H1 (cell line): ENCODE results near the gene ZBTB44. TPM values are rescaled to one million over a fixed set of nuclear protein-coding genes. Genes with fewer than 3 reads are reported as not detected.

ENCODE experiments used
- CTCF ChIA-PET: fragments of 300-600 bp; sonication (Branson Sonifier 250); formaldehyde crosslinking; loops from one replicate; lab custom pipeline; 2021; ENCODE audit not compliant: partially characterized antibody; lab: Charles Lee
- POLR2A ChIA-PET: fragments of 300-600 bp; sonication (Branson Sonifier 250); formaldehyde crosslinking; loops from one replicate; lab custom pipeline; 2021; ENCODE audit warnings: inconsistent platforms; ENCODE audit not compliant: partially characterized antibody; lab: Charles Lee
- DNase-seq, 2 experiments: peaks; one replicate each; pipeline versions ENCODE4 v3.0.0 to v3.0.0-alpha.2; 2010 to 2022; ENCODE audit warnings: low spot score in 2 of 2, low read depth in 1 of 2, mixed read lengths in 1 of 2
- FAIRE-seq: peaks from 2 replicates; lab custom pipeline; 2011; peaks lifted over from hg19 to GRCh38; lab: Jason Lieb, UNC
- H2AFZ ChIP-seq: 2 replicates; pipeline ENCODE4 v1.8.1; 2012; ENCODE audit warnings: low read length, inconsistent platforms
- H2AK5ac ChIP-seq: 2 replicates; pipeline ENCODE4 v1.6.1; 2013; ENCODE audit warnings: low read depth, low read length
- H2BK120ac ChIP-seq: replicated peaks from 2 replicates; pipeline ENCODE3; 2013; ENCODE audit warnings: low read depth, low read length, inconsistent platforms
- H2BK12ac ChIP-seq: 2 replicates; pipeline ENCODE4 v1.6.1; 2013; ENCODE audit warnings: low read depth, low read length
- H2BK15ac ChIP-seq: 2 replicates; pipeline ENCODE4 v1.6.1; 2013; ENCODE audit warnings: low read length
- H2BK20ac ChIP-seq: 2 replicates; pipeline ENCODE4 v1.6.1; 2013; ENCODE audit warnings: low read length
- H2BK5ac ChIP-seq: 2 replicates; pipeline ENCODE4 v1.6.1; 2013; ENCODE audit warnings: low read depth, low read length
- H3K14ac ChIP-seq: 2 replicates; pipeline ENCODE4 v1.6.1; 2013; ENCODE audit warnings: inconsistent platforms; ENCODE audit not compliant: insufficient read length
- H3K18ac ChIP-seq: 2 replicates; pipeline ENCODE4 v1.6.1; 2013; ENCODE audit warnings: low read length; ENCODE audit errors: extremely low read depth
- H3K23ac ChIP-seq: 2 replicates; pipeline ENCODE4 v1.6.1; 2013; ENCODE audit warnings: inconsistent platforms; ENCODE audit not compliant: insufficient read length
- H3K23me2 ChIP-seq: 2 replicates; pipeline ENCODE4 v1.6.1; 2013; ENCODE audit warnings: low read depth, low read length
- H3K27ac ChIP-seq: 2 replicates; pipeline ENCODE4 v1.6.1; 2011; ENCODE audit warnings: low read depth, low read length, inconsistent platforms
- H3K27me3 ChIP-seq, 4 experiments: replicated peaks in 1 of 4; 1 replicate in 1 of 4; 2 replicates in 3 of 4; pipeline versions ENCODE4 v1.6.1 to v1.8.1; 2011 to 2013; ENCODE audit warnings: low read length in 3 of 4, mild to moderate bottlenecking in 3 of 4, inconsistent platforms in 2 of 4, mixed read lengths in 2 of 4, moderate library complexity in 1 of 4; ENCODE audit not compliant: control insufficient read depth in 3 of 4, insufficient read depth in 3 of 4; ENCODE audit errors: extremely low read depth in 1 of 4
- H3K36me3 ChIP-seq, 4 experiments: 2 replicates each; pipeline versions ENCODE4 v1.6.1 to v1.8.1; 2011 to 2013; ENCODE audit warnings: mild to moderate bottlenecking in 4 of 4, low read length in 3 of 4, moderate library complexity in 2 of 4, control low read depth in 1 of 4, inconsistent platforms in 1 of 4; ENCODE audit not compliant: insufficient read depth in 4 of 4, control insufficient read depth in 2 of 4
- H3K4ac ChIP-seq: replicated peaks from 2 replicates; pipeline ENCODE3; 2013; ENCODE audit warnings: low read length, low read depth, mixed read lengths, inconsistent platforms; ENCODE audit not compliant: insufficient read length
- H3K4me1 ChIP-seq, 4 experiments: replicated peaks in 1 of 4; 1 replicate in 1 of 4; 2 replicates in 3 of 4; pipeline versions ENCODE4 v1.6.1 to v1.8.1; 2011 to 2013; ENCODE audit warnings: low read length in 3 of 4, inconsistent platforms in 2 of 4, mixed read lengths in 1 of 4; ENCODE audit not compliant: insufficient read depth in 4 of 4, control insufficient read depth in 3 of 4
- H3K4me2 ChIP-seq, 2 experiments: 2 replicates each; pipeline versions ENCODE4 v1.6.1 to v1.8.1; 2011 to 2013; ENCODE audit warnings: low read depth in 2 of 2, low read length in 2 of 2, control low read depth in 1 of 2, inconsistent platforms in 1 of 2, mild to moderate bottlenecking in 1 of 2; ENCODE audit not compliant: insufficient read depth in 1 of 2
- H3K4me3 ChIP-seq, 4 experiments: fragments of 200-600, 300-600 bp in 1 of 4; sonication (generic), shearing (Covaris generic), sonication (Bioruptor Twin) in 1 of 4; 2 replicates each; pipeline versions ENCODE4 v1.5.1 to v1.8.1; 2011 to 2016; ENCODE audit warnings: low read length in 4 of 4, low read depth in 3 of 4, control low read depth in 2 of 4, inconsistent platforms in 2 of 4, mild to moderate bottlenecking in 2 of 4, mixed read lengths in 1 of 4, moderate library complexity in 1 of 4; ENCODE audit not compliant: insufficient read depth in 2 of 4; ENCODE audit errors: extremely low read depth in 1 of 4
- H3K56ac ChIP-seq: replicated peaks from 2 replicates; pipeline ENCODE3; 2013; ENCODE audit warnings: low read depth, mild to moderate bottlenecking, mixed read lengths, low read length, inconsistent platforms; ENCODE audit not compliant: insufficient read length
- H3K79me1 ChIP-seq: 2 replicates; pipeline ENCODE4 v1.6.1; 2013; ENCODE audit warnings: low read depth, low read length, control low read depth
- H3K79me2 ChIP-seq, 2 experiments: 2 replicates each; pipeline versions ENCODE4 v1.6.1 to v1.8.1; 2012 to 2013; ENCODE audit warnings: low read length in 2 of 2, mild to moderate bottlenecking in 2 of 2, inconsistent platforms in 1 of 2; ENCODE audit not compliant: insufficient read depth in 2 of 2, control insufficient read depth in 1 of 2
- H3K9ac ChIP-seq, 4 experiments: replicated peaks in 1 of 4; 1 replicate in 1 of 4; 2 replicates in 3 of 4; pipeline versions ENCODE4 v1.6.1 to v1.8.1; 2011 to 2013; ENCODE audit warnings: low read depth in 3 of 4, low read length in 3 of 4, control low read depth in 2 of 4, mild to moderate bottlenecking in 2 of 4, moderate library complexity in 2 of 4, inconsistent platforms in 1 of 4; ENCODE audit errors: extremely low read depth in 1 of 4
- H3K9me3 ChIP-seq, 2 experiments: 2 replicates each; pipeline versions ENCODE4 v1.6.1 to v1.8.1; 2012 to 2013; ENCODE audit warnings: mild to moderate bottlenecking in 2 of 2, moderate library complexity in 2 of 2, control low read depth in 1 of 2, inconsistent platforms in 1 of 2, low read depth in 1 of 2, low read length in 1 of 2, mixed read lengths in 1 of 2; ENCODE audit not compliant: insufficient read depth in 2 of 2
- H4K20me1 ChIP-seq, 2 experiments: replicated peaks in 1 of 2; 2 replicates each; pipeline versions ENCODE3 to v1.8.1; 2011 to 2013; ENCODE audit warnings: inconsistent platforms in 2 of 2, low read length in 2 of 2, mild to moderate bottlenecking in 1 of 2; ENCODE audit not compliant: insufficient read depth in 2 of 2, control insufficient read depth in 1 of 2
- H4K5ac ChIP-seq: 2 replicates; pipeline ENCODE4 v1.6.1; 2013; ENCODE audit warnings: low read length, low read depth, mixed read lengths, inconsistent platforms; ENCODE audit not compliant: insufficient read length
- H4K8ac ChIP-seq: 2 replicates; pipeline ENCODE4 v1.8.0; 2013; ENCODE audit warnings: mild to moderate bottlenecking, moderate library complexity, low read length, inconsistent platforms; ENCODE audit not compliant: insufficient read depth; ENCODE audit errors: extremely low read depth
- H4K91ac ChIP-seq: replicated peaks from 2 replicates; pipeline ENCODE3; 2013; ENCODE audit warnings: low read length, mixed read lengths, inconsistent platforms; ENCODE audit not compliant: insufficient read length
- CHD1 ChIP-seq: IDR thresholded peaks from 2 replicates; pipeline ENCODE4 v1.6.1; 2012; ENCODE audit warnings: low read depth, low read length, improper control_type of control experiment
- RFX5 ChIP-seq: IDR thresholded peaks from 2 replicates; pipeline ENCODE4 v1.6.1; 2011; ENCODE audit warnings: low read depth, low read length, improper control_type of control experiment, borderline replicate concordance
- RXRA ChIP-seq: IDR thresholded peaks from 2 replicates; pipeline ENCODE4 v1.6.1; 2011; ENCODE audit warnings: low read depth, mild to moderate bottlenecking, low read length, moderate library complexity; ENCODE audit not compliant: insufficient read depth
- WGBS, 2 experiments: shearing (Covaris generic) in 1 of 2; methylation state at CpG; one replicate each; pipeline versions ENCODE4 v1.1.6 to v1.1.7; 2013 to 2015; ENCODE audit warnings: low lambda C conversion rate in 2 of 2, mixed read lengths in 2 of 2, inconsistent platforms in 1 of 2, low coverage in 1 of 2, missing lambda C conversion rate in 1 of 2; ENCODE audit not compliant: insufficient replicate concordance in 2 of 2, insufficient coverage in 1 of 2, insufficient read length in 1 of 2; ENCODE audit errors: extremely low coverage in 1 of 2, missing lambda C conversion rate in 1 of 2; 5-methylcytosine and 5-hydroxymethylcytosine counted together
- polyA plus RNA-seq, 7 experiments: library from polyadenylated mRNA; depleted of rRNA in 3 of 7; stranded (reverse) in 5 of 7; unstranded in 2 of 7; fragments of >200 nt in 5 of 7; fragments of 200-250 nt in 2 of 7; gene quantifications; 1 replicate in 5 of 7; 2 replicates in 1 of 7; 4 replicates in 1 of 7; pipeline versions ENCODE4 v1.2.1 to v1.2.3, GENCODE V29; 2011 to 2013; ENCODE audit warnings: missing spikeins in 2 of 7, mixed read lengths in 2 of 7
- total RNA-seq: library from RNA; stranded (reverse); fragmentation: NEBNext Ultra II Directional; extraction: Animal tissue kit (Norgen Biotek cat#: 25700); gene quantifications from 2 replicates; pipeline ENCODE4 v1.2.1, GENCODE V29; 2021

ZBTB44 gene
- total and polyA plus RNA-seq, 2 of the 8 experiments (the other 6 are each of a cell fraction or from before 2014, with no cell fraction given), result 37.2 to 158 TPM

- FAIRE-seq, result no peak
- Histone ChIP-seq H3K14ac (no peak overlapping the region), H3K4me2 (no peak overlapping the region), H3K9ac (no peak overlapping the region), H2BK15ac (no peak overlapping the region), H2BK5ac (no peak overlapping the region), H3K56ac (no peak overlapping the region), H3K18ac (no peak overlapping the region; the same call in 1 of the 2 replicates), H3K36me3 (no peaks in the 10 kb centered on the region; a peak in 1 of 8 replicates), H3K9me3 (no peaks in the 10 kb centered on the region), H2BK120ac (no peak overlapping the region), H4K5ac (no peak overlapping the region), H3K27ac (no peak overlapping the region), H3K23me2 (no peaks in the 10 kb centered on the region; the same call in 1 of the 2 replicates), H3K79me1 (no peaks in the 10 kb centered on the region), H2AK5ac (no peak overlapping the region), H2BK12ac (no peak overlapping the region), H4K8ac (no peak overlapping the region), H2BK20ac (no peak overlapping the region), H2AFZ (no peak overlapping the region), H3K27me3 (no peaks in the 10 kb centered on the region), H4K91ac (no peak overlapping the region), H3K79me2 (no peaks in the 10 kb centered on the region), H3K4me1 (no peaks in the 10 kb centered on the region), H3K23ac (no peak overlapping the region), H3K4me3 (no peak overlapping the region), H3K4ac (no peak overlapping the region), H4K20me1 (no peaks in the 10 kb centered on the region)
- no peak for TF ChIP-seq CHD1
- TF ChIP-seq RXRA, result no peak
- no peak for TF ChIP-seq RFX5
- WGBS, 2 experiments, result 93% methylated on average over 25 of the region's 25 CpGs; no CpG with 5 or more reads in 1 of the 2 experiments
- DNase-seq, result no peak
- ChIA-PET CTCF (interaction anchor here (1.0 to 1.7 kb wide), 3 partner anchors 10 to 57 kb away, joined by 4 to 6 read pairs (median 5); no protein-coding TSS in a partner anchor), POLR2A (interaction anchor here (0.7 kb wide), 1 partner anchor 250 kb away, joined by 3 read pairs; no protein-coding TSS in a partner anchor)
These were observed 111.7 kb downstream of the ZBTB44 start for GRCh38 chr11:130202818-130203689.
